BLaER1 treated with 17β-estradiol and CSF1 and Interleukin-3, amounts not matched to agents 10 nM and 100 nM (cell line): Measurements from ENCODE around the gene TMPRSS9.

Experiments used
- H3K27ac ChIP-seq, 11 experiments: shearing (Covaris generic); formaldehyde crosslinking; 2 replicates each; pipeline ENCODE4 v1.8.1; 2022
- H3K27me3 ChIP-seq, 11 experiments: shearing (Covaris generic); formaldehyde crosslinking; 2 replicates each; pipeline ENCODE4 v1.8.1; 2022
- H3K36me3 ChIP-seq, 11 experiments: shearing (Covaris generic); formaldehyde crosslinking; 2 replicates each; pipeline ENCODE4 v1.8.1; 2022
- H3K4me1 ChIP-seq, 10 experiments: shearing (Covaris generic); formaldehyde crosslinking; 2 replicates each; pipeline ENCODE4 v1.8.1; 2022
- H3K4me2 ChIP-seq, 11 experiments: shearing (Covaris generic); formaldehyde crosslinking; 2 replicates each; pipeline ENCODE4 v1.8.1; 2022
- H3K4me3 ChIP-seq, 10 experiments: shearing (Covaris generic); formaldehyde crosslinking; 2 replicates each; pipeline ENCODE4 v1.8.1; 2022
- H3K9ac ChIP-seq, 11 experiments: shearing (Covaris generic); formaldehyde crosslinking; 2 replicates each; pipeline ENCODE4 v1.8.1; 2022
- H3K9me3 ChIP-seq, 11 experiments: shearing (Covaris generic); formaldehyde crosslinking; replicated peaks in 1 of 11; 2 replicates each; pipeline ENCODE4 v1.8.1; 2022
- H4K20me1 ChIP-seq, 11 experiments: shearing (Covaris generic); formaldehyde crosslinking; 2 replicates each; pipeline ENCODE4 v1.8.1; 2022
- Cebpa-rat ChIP-seq, 11 experiments: shearing (Covaris generic); IDR thresholded peaks; 2 replicates each; pipeline ENCODE4 v1.8.1; 2022

Gene TMPRSS9

DNA sequence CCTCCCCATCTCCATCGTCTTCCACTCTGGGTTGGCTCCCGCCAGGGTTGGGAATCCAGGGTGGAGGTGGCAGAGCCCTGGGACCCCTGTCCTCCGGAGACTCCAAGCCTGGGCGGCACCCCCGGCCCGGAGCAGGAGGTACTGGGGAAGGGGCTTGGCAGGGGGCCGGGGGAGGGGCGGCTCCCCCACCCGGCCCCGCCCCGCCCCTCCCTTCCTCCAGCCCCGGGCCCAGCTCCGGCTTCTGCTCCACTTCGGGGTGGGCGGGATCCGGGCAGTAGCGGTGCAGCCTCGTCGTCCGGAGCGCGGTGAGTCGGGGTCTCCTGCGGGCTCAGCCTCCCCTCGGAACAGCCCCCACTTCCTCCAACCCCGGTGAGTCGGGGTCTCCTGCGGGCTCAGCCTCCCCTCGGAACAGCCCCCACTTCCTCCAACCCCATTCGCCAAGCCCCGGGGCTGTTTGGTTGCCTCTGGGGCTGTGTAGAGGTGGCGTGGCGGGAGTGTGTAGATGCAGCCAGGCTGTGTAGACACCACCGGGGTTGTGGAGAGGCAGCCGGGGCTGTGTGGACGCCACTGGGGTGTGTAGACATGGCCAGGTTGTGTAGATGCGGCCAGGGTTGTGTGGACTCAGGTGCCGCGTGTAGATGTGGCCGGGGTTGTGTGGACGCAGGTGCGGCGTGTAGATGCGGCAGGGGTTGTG, at the start of gene TMPRSS9:
TMPRSS9 (plus strand) TSS at position 274 of the 694 bp plus-strand sequence. CDS start 29,521 bp downstream, outside the sequence.
- no peak within 1 kb of the TSS for H3K9ac ChIP-seq

DNA sequence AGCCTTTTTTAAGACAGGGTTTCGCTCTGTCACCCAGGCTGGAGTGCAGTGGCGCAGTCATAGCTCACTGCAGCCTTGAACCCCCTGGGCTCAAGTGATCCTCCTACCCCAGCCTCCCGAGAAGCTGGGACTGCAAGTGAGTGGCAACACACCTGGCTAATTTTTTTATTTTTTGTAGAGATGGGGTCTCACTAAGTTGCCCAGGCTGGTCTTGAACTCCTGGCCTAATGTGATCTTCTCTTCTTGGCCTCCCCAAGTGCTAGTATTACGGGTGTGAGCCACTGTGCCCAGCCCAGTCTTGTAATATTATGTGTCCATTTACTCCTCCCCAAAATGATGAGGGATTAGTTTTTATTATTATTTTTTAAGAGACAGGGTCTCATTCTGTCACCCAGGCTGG, 49.0 kb upstream of the TMPRSS9 start:
- H3K4me2 ChIP-seq: no peak overlapping the region
- H3K4me1 ChIP-seq: peaks cover 14 to 64% (median 48%) of the 10 kb centered on the region in 10 experiments
- no peak overlapping the region for H3K9ac ChIP-seq
- no peak overlapping the region for H3K27ac ChIP-seq
- no peak for TF ChIP-seq Cebpa-rat (IDR thresholded peaks at IDR 0.05)
- no peaks in the 10 kb centered on the region for H3K36me3 ChIP-seq
- H3K4me3 ChIP-seq: no peak overlapping the region
- peaks cover 0 to 16% (median 12%) of the 10 kb centered on the region in 11 experiments; a peak in 17 of 22 replicates for H3K9me3 ChIP-seq
- H4K20me1 ChIP-seq: peaks cover 0 to 44% (median 16%) of the 10 kb centered on the region in 11 experiments; a peak in 16 of 22 replicates
- peaks cover 35 to 60% (median 51%) of the 10 kb centered on the region in 11 experiments for H3K27me3 ChIP-seq

More for the DNA sequence above, at the start of gene TMPRSS9:
- H3K27ac ChIP-seq: no peak within 1 kb of the TSS
- H3K4me1 ChIP-seq: peaks cover 0 to 38% (median 30%) of the 10 kb centered on the region in 10 experiments; a peak in 17 of 20 replicates
- no peaks in the 10 kb centered on the region for H3K9me3 ChIP-seq
- H3K36me3 ChIP-seq: peaks cover 0 to 4% (median 0%) of the 10 kb centered on the region in 11 experiments; a peak in 1 of 22 replicates
- H3K4me3 ChIP-seq: no peak within 1 kb of the TSS
- no peak for TF ChIP-seq Cebpa-rat (IDR thresholded peaks at IDR 0.05)
- H3K27me3 ChIP-seq: peaks cover 32 to 43% (median 38%) of the 10 kb centered on the region in 11 experiments
- H4K20me1 ChIP-seq: peaks cover 0 to 18% (median 12%) of the 10 kb centered on the region in 11 experiments; a peak in 11 of 22 replicates
- H3K4me2 ChIP-seq: no peak within 1 kb of the TSS

DNA sequence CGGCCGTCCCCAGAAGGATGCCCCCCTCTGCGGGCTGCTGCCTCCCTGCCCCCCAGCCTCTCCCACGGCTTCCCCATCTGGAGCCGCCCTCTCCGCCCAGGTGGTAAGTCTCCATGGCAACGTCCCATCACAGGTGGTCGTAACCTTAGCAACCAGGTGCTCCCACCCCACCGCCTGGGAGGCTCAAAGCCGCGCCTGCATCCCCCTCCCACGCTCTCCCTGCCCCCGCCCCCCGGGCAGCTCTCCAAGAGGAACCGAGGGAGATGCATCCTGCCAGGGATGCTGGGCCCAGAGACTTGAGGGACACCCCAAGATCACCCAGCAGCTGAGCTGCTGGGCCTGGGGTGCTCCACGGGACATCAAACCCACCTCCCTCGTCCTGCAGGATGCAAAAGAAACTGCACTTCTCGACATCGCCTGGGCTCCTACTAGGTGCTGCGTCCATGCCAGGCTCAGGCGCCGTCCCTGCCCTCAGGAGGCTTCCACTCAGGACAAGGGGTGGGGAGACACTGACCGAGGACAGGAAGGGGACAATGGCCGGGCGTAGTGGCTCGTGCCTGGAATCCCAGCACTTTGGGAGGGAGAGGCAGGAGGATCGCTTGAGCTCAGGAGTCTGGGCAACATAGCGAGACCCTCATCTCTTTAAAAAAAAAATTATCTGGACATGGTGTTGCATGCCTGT, 47.1 kb upstream of the TMPRSS9 start:
- H3K27ac ChIP-seq: no peak overlapping the region
- H4K20me1 ChIP-seq: peaks cover 0 to 39% (median 0%) of the 10 kb centered on the region in 11 experiments; a peak in 7 of 22 replicates
- H3K4me1 ChIP-seq: peaks cover 28 to 68% (median 55%) of the 10 kb centered on the region in 10 experiments
- H3K9me3 ChIP-seq: peaks cover 0 to 16% (median 12%) of the 10 kb centered on the region in 11 experiments; a peak in 17 of 22 replicates
- H3K4me3 ChIP-seq: no peak overlapping the region
- H3K27me3 ChIP-seq: peaks cover 16 to 41% (median 33%) of the 10 kb centered on the region in 11 experiments
- no peaks in the 10 kb centered on the region for H3K36me3 ChIP-seq
- no peak for TF ChIP-seq Cebpa-rat (IDR thresholded peaks at IDR 0.05)
- H3K4me2 ChIP-seq: peak overlapping the region in 8 of 11 experiments; percentile 8 to 49 (median 19); a peak in 10 of 22 replicates
- no peak overlapping the region for H3K9ac ChIP-seq

DNA sequence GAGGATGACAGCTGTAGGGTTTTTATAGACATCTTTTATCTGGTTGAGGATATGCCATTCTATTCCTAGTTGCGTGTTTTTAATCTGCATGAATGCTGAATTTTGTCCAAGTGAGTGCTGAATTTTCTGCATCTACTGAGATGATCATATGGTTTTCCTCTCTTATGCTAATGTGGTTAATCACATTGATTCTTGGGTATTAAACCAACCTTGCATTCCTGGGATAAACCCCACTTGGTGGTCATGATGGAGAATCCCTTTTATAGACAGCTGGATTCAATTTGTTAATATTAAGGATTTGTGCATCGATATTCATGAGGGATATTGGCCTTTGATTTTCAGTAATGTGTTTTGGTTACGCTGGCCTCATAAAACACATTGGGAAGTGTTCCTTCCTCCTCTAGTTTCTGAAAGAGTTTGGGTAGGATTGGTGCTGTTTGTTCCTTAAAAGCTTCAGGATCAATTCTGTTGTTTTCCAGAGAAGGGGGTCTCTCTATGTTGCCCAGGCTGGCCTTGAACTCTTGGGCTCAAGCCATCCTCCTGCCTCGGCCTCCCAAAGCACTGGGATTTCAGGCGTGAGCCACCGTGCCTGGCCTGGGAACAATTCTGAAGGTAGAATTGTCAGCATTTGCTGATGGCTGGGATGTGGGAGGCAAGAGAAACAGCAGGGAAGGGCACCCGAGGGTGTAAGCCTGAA, 44.8 kb upstream of the TMPRSS9 start:
- Histone ChIP-seq H3K27me3 (peaks cover 0 to 18% (median 10%) of the 10 kb centered on the region in 11 experiments; a peak in 15 of 22 replicates), H3K9me3 (peaks cover 0 to 16% (median 12%) of the 10 kb centered on the region in 11 experiments; a peak in 17 of 22 replicates), H3K9ac (peak overlapping the region in 9 of 11 experiments; percentile 11 to 70 (median 60); a peak in 15 of 22 replicates), H3K4me2 (peak overlapping the region; percentile 81 to 95 (median 87)), H4K20me1 (peaks cover 0 to 39% (median 6%) of the 10 kb centered on the region in 11 experiments; a peak in 11 of 22 replicates), H3K4me1 (peaks cover 51 to 68% (median 58%) of the 10 kb centered on the region in 10 experiments), H3K27ac (peak overlapping the region in 8 of 11 experiments; percentile 32 to 73 (median 64); a peak in 15 of 22 replicates), H3K36me3 (no peaks in the 10 kb centered on the region), H3K4me3 (peak overlapping the region in 3 of 10 experiments; percentile 1 to 24 (median 18); a peak in 2 of 20 replicates)
- no peak for TF ChIP-seq Cebpa-rat (IDR thresholded peaks at IDR 0.05)

DNA sequence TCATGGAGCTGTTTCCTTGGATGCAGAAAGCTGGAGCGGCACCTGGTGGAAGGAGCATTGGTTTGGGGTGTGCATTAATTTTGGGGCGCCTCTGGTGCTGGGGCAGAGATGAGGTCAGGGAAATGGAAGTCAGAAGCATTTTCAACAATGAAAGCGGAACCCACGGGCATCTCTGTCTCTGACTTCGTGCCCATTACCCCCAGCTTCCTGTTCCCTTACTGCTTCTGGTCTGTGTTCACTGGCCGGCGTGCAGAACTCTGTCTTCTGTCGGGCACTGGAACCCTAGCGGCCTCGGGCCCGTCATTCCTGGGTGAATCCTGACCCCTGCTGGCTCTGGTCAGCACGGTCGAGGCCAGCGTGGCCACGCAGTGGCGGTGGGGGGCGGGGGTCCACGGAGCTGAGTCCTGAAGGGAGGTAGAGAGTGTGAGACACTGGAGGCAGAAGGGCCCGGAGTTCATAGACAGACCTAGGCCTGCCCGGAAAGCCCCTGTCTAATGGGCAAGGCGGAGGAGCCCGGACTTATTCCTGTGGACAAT, 44.2 kb upstream of the TMPRSS9 start:
- TF ChIP-seq Cebpa-rat (IDR thresholded peaks at IDR 0.05): no peak
- Histone ChIP-seq H3K36me3 (peaks cover 0 to 4% (median 3%) of the 10 kb centered on the region in 11 experiments; a peak in 12 of 22 replicates), H3K9me3 (peaks cover 0 to 16% (median 12%) of the 10 kb centered on the region in 11 experiments; a peak in 17 of 22 replicates), H4K20me1 (peaks cover 0 to 39% (median 11%) of the 10 kb centered on the region in 11 experiments; a peak in 16 of 22 replicates), H3K9ac (peak overlapping the region; percentile 25 to 70 (median 54); a peak in 19 of 22 replicates), H3K4me1 (peaks cover 51 to 66% (median 60%) of the 10 kb centered on the region in 10 experiments), H3K4me3 (peak overlapping the region in 6 of 10 experiments; percentile 1 to 40 (median 24); a peak in 6 of 20 replicates), H3K27me3 (peaks cover 0 to 13% (median 7%) of the 10 kb centered on the region in 11 experiments; a peak in 11 of 22 replicates), H3K27ac (peak overlapping the region in 10 of 11 experiments; percentile 28 to 73 (median 59); a peak in 19 of 22 replicates), H3K4me2 (peak overlapping the region; percentile 81 to 95 (median 87))

DNA sequence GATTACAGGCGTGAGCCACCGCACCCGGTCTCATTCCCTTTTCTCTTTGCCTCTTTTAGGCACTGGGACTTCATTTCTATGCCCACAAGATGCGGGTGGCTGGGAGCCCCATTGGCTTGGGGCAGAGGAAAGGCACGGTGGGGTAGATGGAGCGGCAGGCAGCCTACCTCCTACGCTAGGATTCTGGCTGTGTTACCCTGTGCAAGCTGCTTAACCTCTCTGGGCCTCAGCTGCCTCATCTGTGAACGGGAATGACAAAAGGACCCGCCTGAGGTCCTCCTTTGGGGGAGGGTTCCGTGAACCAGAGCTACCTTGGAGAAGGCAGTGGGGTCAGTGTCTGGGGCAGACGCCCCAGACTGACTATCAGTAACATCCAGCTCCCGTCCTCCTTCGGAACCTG, 42.8 kb upstream of the TMPRSS9 start:
- Histone ChIP-seq H3K4me2 (peak overlapping the region; percentile 71 to 95 (median 85)), H3K4me3 (no peak overlapping the region), H3K27ac (peak overlapping the region in 5 of 11 experiments; percentile 48 to 69 (median 64); a peak in 5 of 22 replicates), H3K36me3 (peaks cover 6 to 17% (median 15%) of the 10 kb centered on the region in 11 experiments; a peak in 20 of 22 replicates), H3K9ac (peak overlapping the region in 6 of 11 experiments; percentile 28 to 60 (median 54); a peak in 8 of 22 replicates), H3K9me3 (peaks cover 0 to 16% (median 12%) of the 10 kb centered on the region in 11 experiments; a peak in 17 of 22 replicates), H4K20me1 (peaks cover 0 to 54% (median 25%) of the 10 kb centered on the region in 11 experiments; a peak in 19 of 22 replicates), H3K4me1 (peaks cover 51 to 77% (median 71%) of the 10 kb centered on the region in 10 experiments), H3K27me3 (peaks cover 0 to 10% (median 4%) of the 10 kb centered on the region in 11 experiments; a peak in 10 of 22 replicates)
- TF ChIP-seq Cebpa-rat (IDR thresholded peaks at IDR 0.05): no peak

DNA sequence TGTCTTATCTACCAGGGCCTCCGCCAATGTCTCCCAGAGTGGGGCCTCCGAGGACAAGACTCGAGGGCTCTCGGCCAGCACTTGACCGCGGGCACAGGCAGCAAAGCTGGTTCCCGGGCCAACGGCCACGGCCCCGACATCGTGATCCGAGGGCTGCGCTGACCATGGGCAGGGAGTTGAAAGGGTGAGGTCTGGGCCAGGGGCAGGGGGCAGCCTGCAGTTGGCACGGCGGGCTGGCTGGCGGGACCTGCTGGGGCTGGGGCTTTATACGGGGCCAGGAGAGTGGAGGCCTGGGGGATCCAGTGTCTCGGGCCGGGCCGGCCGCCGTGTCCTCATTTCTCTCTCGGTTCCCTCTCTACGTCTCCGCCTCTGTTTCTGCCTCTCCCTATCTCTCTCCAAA, 42.3 kb upstream of the TMPRSS9 start:
- Histone ChIP-seq H3K9me3 (peaks cover 0 to 16% (median 12%) of the 10 kb centered on the region in 11 experiments; a peak in 17 of 22 replicates), H3K4me3 (no peak overlapping the region), H3K36me3 (peaks cover 11 to 22% (median 19%) of the 10 kb centered on the region in 11 experiments; a peak in 21 of 22 replicates), H4K20me1 (peaks cover 0 to 58% (median 30%) of the 10 kb centered on the region in 11 experiments; a peak in 19 of 22 replicates), H3K27ac (peak overlapping the region in 9 of 11 experiments; percentile 5 to 69 (median 48); a peak in 12 of 22 replicates), H3K9ac (peak overlapping the region in 10 of 11 experiments; percentile 26 to 60 (median 50); a peak in 16 of 22 replicates), H3K27me3 (peaks cover 0 to 6% (median 0%) of the 10 kb centered on the region in 11 experiments; a peak in 5 of 22 replicates), H3K4me1 (peaks cover 51 to 77% (median 72%) of the 10 kb centered on the region in 10 experiments), H3K4me2 (peak overlapping the region; percentile 71 to 95 (median 85))
- TF ChIP-seq Cebpa-rat (IDR thresholded peaks at IDR 0.05): no peak
